ENCODE data around the gene LTA.

LTA gene

GRCh38 chr6:31559958-31560696 lies 12.0 kb upstream of the LTA start:
- Histone ChIP-seq H3K4me1 (ENCODE audit: low read length) (peaks cover 32% of the 10 kb centered on the region), H3K36me3 (replicated peaks; ENCODE audit: insufficient read depth, low read length) (no peaks in the 10 kb centered on the region), H3K79me2 (ENCODE audit: low read length) (no peaks in the 10 kb centered on the region), H3K27me3 (replicated peaks; ENCODE audit: insufficient read depth, low read length) (0 out of 2 replicates have a peak, but pooled peaks cover 11% of the 10 kb centered on the region), H3K9me2 (replicated peaks; ENCODE audit: insufficient read depth, low read length) (no peaks in the 10 kb centered on the region), H3K9ac (ENCODE audit: low read length) (no peak overlapping the region), H3F3A (ENCODE audit: insufficient read depth, low read length) (peaks cover 15% of the 10 kb centered on the region), H4K20me1 (ENCODE audit: insufficient read depth, low read length) (peaks cover 10% of the 10 kb centered on the region; the same call in 1 of the 2 replicates), H3K4me2 (ENCODE audit: low read depth, low read length) (peak overlapping the region; percentile 67), H3K27ac (ENCODE audit: low read length) (peak overlapping the region; percentile 7; the same call in 1 of the 2 replicates), H3K4me3 (ENCODE audit: low read length) (0 out of 2 replicates have a peak overlapping the region, but pooled peaks have one; percentile 6), H3K9me3 (replicated peaks; ENCODE audit: insufficient read depth, low read length) (no peaks in the 10 kb centered on the region), H2AFZ (ENCODE audit: low read length) (no peak overlapping the region)
- TF ChIP-seq CTCF (IDR thresholded peaks at IDR 0.05; ENCODE audit: low read length) (no peak), EZH2phosphoT487 (IDR thresholded peaks at IDR 0.05; ENCODE audit: low read length) (no peak), EZH2 (optimal IDR thresholded peaks at IDR 0.05; ENCODE audit: low read depth, low read length) (no peak)
- DNase-seq, result peak; percentile 74

GRCh38 chr6:31560697-31561058 lies 11.4 kb upstream of the LTA start:
- Histone ChIP-seq H4K20me1 (ENCODE audit: insufficient read depth, low read length) (peaks cover 10% of the 10 kb centered on the region; the same call in 1 of the 2 replicates), H3K9ac (ENCODE audit: low read length) (no peak overlapping the region), H3F3A (ENCODE audit: insufficient read depth, low read length) (peaks cover 15% of the 10 kb centered on the region), H3K79me2 (ENCODE audit: low read length) (no peaks in the 10 kb centered on the region), H3K27ac (ENCODE audit: low read length) (no peak overlapping the region), H3K9me3 (replicated peaks; ENCODE audit: insufficient read depth, low read length) (no peaks in the 10 kb centered on the region), H2AFZ (ENCODE audit: low read length) (no peak overlapping the region), H3K9me2 (replicated peaks; ENCODE audit: insufficient read depth, low read length) (no peaks in the 10 kb centered on the region), H3K4me3 (ENCODE audit: low read length) (0 out of 2 replicates have a peak overlapping the region, but pooled peaks have one; percentile 6), H3K4me2 (ENCODE audit: low read depth, low read length) (peak overlapping the region; percentile 67), H3K27me3 (replicated peaks; ENCODE audit: insufficient read depth, low read length) (peaks cover 13% of the 10 kb centered on the region; the same call in 1 of the 2 replicates), H3K36me3 (replicated peaks; ENCODE audit: insufficient read depth, low read length) (no peaks in the 10 kb centered on the region), H3K4me1 (ENCODE audit: low read length) (peaks cover 32% of the 10 kb centered on the region)
- TF ChIP-seq EZH2phosphoT487 (IDR thresholded peaks at IDR 0.05; ENCODE audit: low read length), result no peak
- no peak for TF ChIP-seq CTCF (IDR thresholded peaks at IDR 0.05; ENCODE audit: low read length)
- TF ChIP-seq EZH2 (optimal IDR thresholded peaks at IDR 0.05; ENCODE audit: low read depth, low read length), result no peak
- no peak for DNase-seq

GRCh38 chr6:31567531-31568370 lies 4.3 kb upstream of the LTA start:
- no peaks in the 10 kb centered on the region for H3K9me3 ChIP-seq (replicated peaks; ENCODE audit: insufficient read depth, low read length)
- no peaks in the 10 kb centered on the region for H3K79me2 ChIP-seq (ENCODE audit: low read length)
- no peak overlapping the region for H3K4me3 ChIP-seq (ENCODE audit: low read length)
- peak overlapping the region; percentile 9; the same call in 1 of the 2 replicates for H3K27ac ChIP-seq (ENCODE audit: low read length)
- H4K20me1 ChIP-seq (ENCODE audit: insufficient read depth, low read length), result no peaks in the 10 kb centered on the region
- H3K27me3 ChIP-seq (replicated peaks; ENCODE audit: insufficient read depth, low read length), result peaks cover 6% of the 10 kb centered on the region; the same call in 1 of the 2 replicates
- peak overlapping the region; percentile 28; the same call in 1 of the 2 replicates for H3K4me2 ChIP-seq (ENCODE audit: low read depth, low read length)
- H3K9me2 ChIP-seq (replicated peaks; ENCODE audit: insufficient read depth, low read length), result no peaks in the 10 kb centered on the region
- H3K36me3 ChIP-seq (replicated peaks; ENCODE audit: insufficient read depth, low read length), result no peaks in the 10 kb centered on the region
- no peak for TF ChIP-seq EZH2 (optimal IDR thresholded peaks at IDR 0.05; ENCODE audit: low read depth, low read length)
- TF ChIP-seq CTCF (IDR thresholded peaks at IDR 0.05; ENCODE audit: low read length), result no peak
- no peak for TF ChIP-seq EZH2phosphoT487 (IDR thresholded peaks at IDR 0.05; ENCODE audit: low read length)
- H3K4me1 ChIP-seq (ENCODE audit: low read length), result peaks cover 46% of the 10 kb centered on the region
- no peak for DNase-seq
- no peak overlapping the region for H3K9ac ChIP-seq (ENCODE audit: low read length)
- H2AFZ ChIP-seq (ENCODE audit: low read length), result no peak overlapping the region
- peaks cover 17% of the 10 kb centered on the region for H3F3A ChIP-seq (ENCODE audit: insufficient read depth, low read length)
